HCT116 (cell line): ENCODE results near the gene GUCA2B. TPM values are rescaled to one million over a fixed set of nuclear protein-coding genes. Genes with fewer than 3 reads are reported as not detected.

Experiments used
- ATAC-seq: fragments of 200-7000 bp; cut with Tn5 transposase; 2 replicates; pipeline ENCODE4 v1.9.1; 2020; ENCODE audit warnings: mild to moderate bottlenecking, moderate library complexity
- Bru-seq: library from RNA; stranded (reverse); fragments of 400-500 nt; gene quantifications from one replicate; lab custom pipeline; 2021; lab: Mats Ljungman, UMichigan
- BruChase-seq, 2 experiments: library from RNA; stranded (reverse); fragments of 400-500 nt; gene quantifications; one replicate each; lab custom pipeline; 2021; lab: Mats Ljungman, UMichigan
- BruUV-seq: library from RNA; stranded (reverse); fragments of 400-500 nt; replicated peaks from 2 replicates; lab custom pipeline; 2021; lab: Mats Ljungman, UMichigan
- CTCF ChIA-PET: fragments of 300-600 bp; sonication (Branson Sonifier 250); formaldehyde crosslinking; loops from one replicate; lab custom pipeline; 2021; ENCODE audit warnings: antibody characterized with exemption; lab: Charles Lee
- POLR2A ChIA-PET: fragments of 300-600, 350-600 bp; sonication (Branson Sonifier 250); formaldehyde crosslinking; loops from one replicate; lab custom pipeline; 2021; ENCODE audit warnings: antibody characterized with exemption; lab: Charles Lee
- RAD21 ChIA-PET, 2 experiments: fragments of 300-600 bp; sonication (Branson Sonifier 250); formaldehyde crosslinking; loops; one replicate each; lab custom pipeline; 2023; ENCODE audit warnings: low total read pairs in 2 of 2; ENCODE audit not compliant: uncharacterized antibody in 2 of 2, unreplicated experiment in 2 of 2, low non-redundant PET in 1 of 2; lab: Charles Lee
- DNase-seq: peaks from one replicate; pipeline ENCODE4 v3.0.0-alpha.2; 2010; ENCODE audit warnings: low read depth, low spot score
- H2AFZ ChIP-seq: fragments of 200-600 bp; shearing (Covaris generic), sonication (generic); 2 replicates; pipeline ENCODE4 v1.6.1; 2017; ENCODE audit warnings: low read depth, mixed run types, mixed read lengths, antibody characterized with exemption, low read length; ENCODE audit not compliant: poor library complexity, severe bottlenecking
- H3K27ac ChIP-seq: 2 replicates; pipeline ENCODE4 v1.5.1; 2012; ENCODE audit warnings: low read depth, low read length
- H3K27me3 ChIP-seq: fragments of 200-600 bp; sonication (generic); 2 replicates; pipeline ENCODE4 v1.6.1; 2016; ENCODE audit warnings: mixed run types, low read length, mixed read lengths; ENCODE audit not compliant: insufficient read depth
- H3K36me3 ChIP-seq, 2 experiments: fragments of 200-500 bp in 1 of 2; fragments of 200-600 bp in 1 of 2; sonication (Bioruptor generic) in 1 of 2; sonication (generic) in 1 of 2; 2 replicates each; pipeline versions ENCODE4 v1.5.1 to v1.6.1; 2014 to 2016; ENCODE audit warnings: low read length in 2 of 2, inconsistent platforms in 1 of 2, mixed read lengths in 1 of 2, mixed run types in 1 of 2; ENCODE audit not compliant: insufficient read depth in 2 of 2, control insufficient read depth in 1 of 2
- H3K4me1 ChIP-seq, 2 experiments: fragments of 200-600 bp in 1 of 2; sonication (generic) in 1 of 2; 2 replicates each; pipeline versions ENCODE4 v1.5.1 to v1.6.1; 2012 to 2017; ENCODE audit warnings: low read length in 2 of 2, inconsistent platforms in 1 of 2, mild to moderate bottlenecking in 1 of 2, mixed read lengths in 1 of 2, mixed run types in 1 of 2, moderate library complexity in 1 of 2; ENCODE audit not compliant: insufficient read depth in 2 of 2, control insufficient read depth in 1 of 2
- H3K4me2 ChIP-seq: fragments of 200-600 bp; sonication (generic); 2 replicates; pipeline ENCODE4 v1.6.1; 2017; ENCODE audit warnings: mixed run types, low read length, mixed read lengths
- H3K4me3 ChIP-seq, 2 experiments: fragments of 200-600 bp in 1 of 2; sonication (generic) in 1 of 2; replicated peaks in 1 of 2; 2 replicates each; pipeline ENCODE4 v1.5.1; 2011 to 2016; ENCODE audit warnings: low read length in 2 of 2, control low read depth in 1 of 2, low read depth in 1 of 2, mild to moderate bottlenecking in 1 of 2, mixed read lengths in 1 of 2, mixed run types in 1 of 2
- H3K79me2 ChIP-seq: fragments of 200-600 bp; sonication (generic); 2 replicates; pipeline ENCODE4 v1.6.1; 2017; ENCODE audit warnings: mild to moderate bottlenecking, mixed run types, low read length, moderate library complexity, mixed read lengths; ENCODE audit not compliant: insufficient read depth
- H3K9ac ChIP-seq: fragments of 200-600 bp; sonication (generic); 2 replicates; pipeline ENCODE4 v1.6.1; 2016; ENCODE audit warnings: low read length, mixed read lengths
- H3K9me2 ChIP-seq: fragments of 200-600 bp; sonication (generic), shearing (Covaris generic); 2 replicates; pipeline ENCODE4 v1.6.1; 2017; ENCODE audit warnings: mixed run types, mild to moderate bottlenecking, moderate library complexity; ENCODE audit not compliant: insufficient read depth
- H3K9me3 ChIP-seq, 2 experiments: fragments of 200-500 bp in 1 of 2; fragments of 200-600 bp in 1 of 2; sonication (Bioruptor generic) in 1 of 2; sonication (generic) in 1 of 2; 2 replicates each; pipeline ENCODE4 v1.6.1; 2014 to 2017; ENCODE audit warnings: low read length in 2 of 2, mixed read lengths in 2 of 2, inconsistent platforms in 1 of 2, low read depth in 1 of 2, mild to moderate bottlenecking in 1 of 2, mixed run types in 1 of 2, moderate library complexity in 1 of 2; ENCODE audit not compliant: control insufficient read depth in 1 of 2, insufficient read depth in 1 of 2
- H4K20me1 ChIP-seq: fragments of 200-600 bp; sonication (generic), shearing (Covaris generic); 2 replicates; pipeline ENCODE4 v1.6.1; 2017; ENCODE audit warnings: mixed run types, mild to moderate bottlenecking, moderate library complexity; ENCODE audit not compliant: insufficient read depth
- CBX3 ChIP-seq: IDR thresholded peaks from 2 replicates; pipeline ENCODE4 v1.6.1; 2012; ENCODE audit warnings: low read depth
- CTCF ChIP-seq, 3 experiments: fragments of 200-600 bp in 1 of 3; sonication (generic) in 1 of 3; IDR thresholded peaks in 2 of 3; conservative IDR thresholded peaks in 1 of 3; 2 replicates each; pipeline ENCODE4 v1.5.1; 2012 to 2017; ENCODE audit warnings: low read depth in 2 of 3, low read length in 2 of 3, antibody characterized with exemption in 1 of 3, borderline replicate concordance in 1 of 3, control low read depth in 1 of 3, mild to moderate bottlenecking in 1 of 3, mixed read lengths in 1 of 3, mixed run types in 1 of 3, moderate library complexity in 1 of 3; ENCODE audit not compliant: insufficient read depth in 1 of 3
- EGR1 ChIP-seq: IDR thresholded peaks from 2 replicates; pipeline ENCODE4 v1.6.1; 2012; ENCODE audit warnings: low read depth
- ELF1 ChIP-seq: IDR thresholded peaks from 2 replicates; pipeline ENCODE4 v1.6.1; 2012; ENCODE audit warnings: low read depth, borderline replicate concordance
- EZH2 ChIP-seq: fragments of 200-600 bp; sonication (generic); IDR thresholded peaks from 2 replicates; pipeline ENCODE4 v1.6.1; 2017; ENCODE audit warnings: antibody characterized with exemption, mixed run types
- EZH2phosphoT487 ChIP-seq: fragments of 200-600 bp; IDR thresholded peaks from 2 replicates; pipeline ENCODE4 v1.6.1; 2018; ENCODE audit warnings: antibody characterized with exemption, borderline replicate concordance
- FOSL1 ChIP-seq: IDR thresholded peaks from 2 replicates; pipeline ENCODE4 v1.6.1; 2012; ENCODE audit warnings: low read depth
- JUND ChIP-seq: IDR thresholded peaks from 2 replicates; pipeline ENCODE4 v1.6.1; 2012
- MAX ChIP-seq: IDR thresholded peaks from 2 replicates; pipeline ENCODE4 v1.6.1; 2012
- POLR2A ChIP-seq: IDR thresholded peaks from 2 replicates; pipeline ENCODE4 v1.7.0; 2011; ENCODE audit warnings: borderline replicate concordance; ENCODE audit not compliant: insufficient read depth, insufficient read length; ENCODE audit errors: extremely low read depth
- POLR2AphosphoS5 ChIP-seq: IDR thresholded peaks from 2 replicates; pipeline ENCODE4 v1.6.1; 2011; ENCODE audit warnings: mild to moderate bottlenecking, low read depth, low read length, moderate library complexity
- REST ChIP-seq: IDR thresholded peaks from 2 replicates; pipeline ENCODE4 v1.6.1; 2012; ENCODE audit warnings: low read depth
- SP1 ChIP-seq: IDR thresholded peaks from 2 replicates; pipeline ENCODE4 v1.6.1; 2012; ENCODE audit warnings: low read depth
- SRF ChIP-seq: IDR thresholded peaks from 2 replicates; pipeline ENCODE4 v1.6.1; 2012; ENCODE audit warnings: low read depth
- TCF7L2 ChIP-seq: IDR thresholded peaks from 2 replicates; pipeline ENCODE4 v1.7.0; 2011; ENCODE audit warnings: borderline replicate concordance, inconsistent platforms; ENCODE audit not compliant: insufficient read depth, insufficient read length; ENCODE audit errors: extremely low read depth
- YY1 ChIP-seq: IDR thresholded peaks from 2 replicates; pipeline ENCODE4 v1.6.1; 2011; ENCODE audit warnings: low read length, low read depth, moderate library complexity, mild to moderate bottlenecking; ENCODE audit not compliant: insufficient replicate concordance; ENCODE audit errors: extremely low read depth
- ZFX ChIP-seq: fragments of 450-650 bp; IDR thresholded peaks from 2 replicates; pipeline ENCODE4 v1.6.1; 2017
- intact Hi-C: fragments of 100-400 bp; cut with micrococcal nuclease; formaldehyde crosslinking; loops from 2 replicates; pipeline ENCODE4 v1.10.0; 2022
- long read RNA-seq: library from polyadenylated mRNA; unstranded; transcript quantifications from one replicate; pipeline ENCODE4 v2.0.0, GENCODE V29; 2021; ENCODE audit not compliant: unreplicated experiment
- polyA plus RNA-seq: library from polyadenylated mRNA; unstranded; fragments of >200 nt; gene quantifications from 2 replicates; pipeline ENCODE4 v1.2.1, GENCODE V29; 2012; ENCODE audit warnings: missing spikeins
- total RNA-seq: library from RNA; stranded (reverse); gene quantifications from one replicate; pipeline ENCODE4 v1.2.1, GENCODE V29; 2021; ENCODE audit not compliant: unreplicated experiment
- TF ChIP-seq, protein P1 (sequence below): IDR thresholded peaks from 2 replicates; pipeline ENCODE4 v1.6.1; 2011; ENCODE audit warnings: mild to moderate bottlenecking, low read length, moderate library complexity; ENCODE audit not compliant: insufficient replicate concordance; ENCODE audit errors: extremely low read depth

Gene GUCA2B
- not detected for total RNA-seq
- polyA plus RNA-seq: not detected in 2 replicates
- Bru-seq, nascent RNA: not detected
- BruChase-seq, experiment 1, labeled RNA remaining after a 6-hour chase: not detected
- not detected for BruChase-seq, experiment 2, labeled RNA remaining after a 2-hour chase
- long read RNA-seq: 0 reads

DNA sequence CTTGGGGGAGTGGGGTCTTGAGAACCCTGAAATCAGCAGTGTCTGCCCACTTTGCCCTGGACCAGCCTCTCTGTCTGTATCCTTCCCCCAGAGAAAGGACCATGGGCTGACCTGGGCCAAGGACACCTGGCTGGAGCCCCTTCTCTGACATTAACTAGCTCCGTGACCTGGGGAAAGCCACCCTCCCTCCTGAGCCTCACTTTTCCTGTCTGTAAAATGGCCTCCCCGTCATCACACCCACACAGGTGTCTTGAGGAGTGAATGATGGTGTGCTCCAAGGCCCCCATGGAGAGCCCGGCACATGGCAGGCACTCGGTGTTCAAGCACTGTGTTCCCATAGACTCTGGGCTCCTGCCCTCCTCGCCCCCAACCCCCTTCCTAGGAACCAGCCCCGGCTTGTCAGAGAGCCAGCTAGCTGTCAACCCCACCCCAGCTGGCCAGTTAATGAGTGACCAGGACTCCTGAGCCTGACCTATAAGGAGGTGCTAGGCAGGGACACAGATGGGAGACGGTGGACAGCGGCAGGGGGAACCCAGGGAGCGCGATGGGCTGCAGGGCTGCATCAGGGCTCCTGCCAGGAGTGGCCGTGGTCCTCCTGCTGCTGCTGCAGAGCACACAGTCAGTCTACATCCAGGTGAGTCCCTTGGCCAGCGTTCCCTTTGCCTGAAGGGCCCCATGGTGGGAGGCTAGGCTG lies at the start of gene GUCA2B:
GUCA2B (plus strand) TSS at position 504 of the 694 bp plus-strand sequence; CDS start at position 545, 41 bp downstream.
- POLR2A ChIA-PET: no interaction called here
- H3K36me3 ChIP-seq: no peaks in the 10 kb centered on the region
- intact Hi-C loops: no loop called here

More for the DNA sequence above, at the start of gene GUCA2B:
- H3K4me2 ChIP-seq: no peak within 1 kb of the TSS
- no peaks in the 10 kb centered on the region for H3K9me2 ChIP-seq
- H3K27me3 ChIP-seq: no peaks in the 10 kb centered on the region
- TF ChIP-seq, protein P1, sequence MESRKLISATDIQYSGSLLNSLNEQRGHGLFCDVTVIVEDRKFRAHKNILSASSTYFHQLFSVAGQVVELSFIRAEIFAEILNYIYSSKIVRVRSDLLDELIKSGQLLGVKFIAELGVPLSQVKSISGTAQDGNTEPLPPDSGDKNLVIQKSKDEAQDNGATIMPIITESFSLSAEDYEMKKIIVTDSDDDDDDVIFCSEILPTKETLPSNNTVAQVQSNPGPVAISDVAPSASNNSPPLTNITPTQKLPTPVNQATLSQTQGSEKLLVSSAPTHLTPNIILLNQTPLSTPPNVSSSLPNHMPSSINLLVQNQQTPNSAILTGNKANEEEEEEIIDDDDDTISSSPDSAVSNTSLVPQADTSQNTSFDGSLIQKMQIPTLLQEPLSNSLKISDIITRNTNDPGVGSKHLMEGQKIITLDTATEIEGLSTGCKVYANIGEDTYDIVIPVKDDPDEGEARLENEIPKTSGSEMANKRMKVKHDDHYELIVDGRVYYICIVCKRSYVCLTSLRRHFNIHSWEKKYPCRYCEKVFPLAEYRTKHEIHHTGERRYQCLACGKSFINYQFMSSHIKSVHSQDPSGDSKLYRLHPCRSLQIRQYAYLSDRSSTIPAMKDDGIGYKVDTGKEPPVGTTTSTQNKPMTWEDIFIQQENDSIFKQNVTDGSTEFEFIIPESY: no peak
- TF ChIP-seq EZH2 (no peak), FOSL1 (no peak), JUND (no peak), SRF (no peak), YY1 (no peak), TCF7L2 (no peak), MAX (no peak), SP1 (no peak), REST (no peak), EGR1 (no peak), CBX3 (no peak), EZH2phosphoT487 (no peak), POLR2AphosphoS5 (no peak), CTCF (IDR thresholded peaks at IDR 0.05 in 2 of 3, conservative IDR thresholded peaks at IDR 0.05 in 1 of 3; ENCODE audit: borderline replicate concordance in 1 of 3, insufficient read depth in 1 of 3, low read depth in 2 of 3, low read length in 2 of 3) (no peak), ZFX (no peak), POLR2A (no peak), ELF1 (no peak)
- H3K79me2 ChIP-seq: no peaks in the 10 kb centered on the region
- no peak within 1 kb of the TSS for H3K9ac ChIP-seq
- H4K20me1 ChIP-seq: no peaks in the 10 kb centered on the region
- no peak for ATAC-seq
- DNase-seq: no peak
- H3K4me3 ChIP-seq: no peak within 1 kb of the TSS
- H2AFZ ChIP-seq: no peak within 1 kb of the TSS
- H3K27ac ChIP-seq: no peak within 1 kb of the TSS
- no peaks in the 10 kb centered on the region for H3K4me1 ChIP-seq
- RAD21 ChIA-PET: no interaction called here
- CTCF ChIA-PET: no interaction called here
- BruUV-seq: no TSS peak
- H3K9me3 ChIP-seq: no peaks in the 10 kb centered on the region
